ENCODE measurements around the gene RPTOR.

RPTOR gene

GRCh38 chr17:80906364-80907259 lies 362.0 kb downstream of the RPTOR start:
- TF ChIP-seq EZH2 (IDR thresholded peaks at IDR 0.05; ENCODE audit: borderline replicate concordance, low read depth, low read length, severe bottlenecking) (no peak), CTCF (IDR thresholded peaks at IDR 0.05; ENCODE audit: borderline replicate concordance, extremely low read depth, low read length, poor library complexity, severe bottlenecking) (no peak)
- H3K79me2 ChIP-seq (ENCODE audit: insufficient read depth, low read length): no peaks in the 10 kb centered on the region
- H3K27me3 ChIP-seq (ENCODE audit: insufficient read depth, low read length, poor library complexity): no peaks in the 10 kb centered on the region
- DNase-seq (no peak), ATAC-seq (ENCODE audit: insufficient read depth, low read depth) (no peak)
- no peaks in the 10 kb centered on the region for H3K9me3 ChIP-seq (ENCODE audit: insufficient read depth, low read length, severe bottlenecking)
- no peak overlapping the region for H3K4me2 ChIP-seq (ENCODE audit: insufficient read depth, low read length)
- no peaks in the 10 kb centered on the region for H3K4me1 ChIP-seq (ENCODE audit: insufficient read depth, low read length)
- peaks cover 77% of the 10 kb centered on the region for H3K36me3 ChIP-seq (ENCODE audit: insufficient read depth, low read length)
- H3K4me3 ChIP-seq (ENCODE audit: low read depth in 1 of 2, low read length in 2 of 2): no peak overlapping the region
- no peak overlapping the region for H3K27ac ChIP-seq (ENCODE audit: low read length)
- H3K9ac ChIP-seq (ENCODE audit: low read depth, low read length): no peak overlapping the region
- no peaks in the 10 kb centered on the region for H4K20me1 ChIP-seq (ENCODE audit: insufficient read depth, low read length)
- H2AFZ ChIP-seq (ENCODE audit: low read depth, low read length): no peak overlapping the region

- peaks cover under 1% of the 10 kb centered on the region for H3K9me3 ChIP-seq (ENCODE audit: insufficient read depth, low read length, severe bottlenecking)
- no peak overlapping the region for H3K4me2 ChIP-seq (ENCODE audit: insufficient read depth, low read length)
- no peak overlapping the region for H3K9ac ChIP-seq (ENCODE audit: low read depth, low read length)
- no peak for TF ChIP-seq EZH2 (IDR thresholded peaks at IDR 0.05; ENCODE audit: borderline replicate concordance, low read depth, low read length, severe bottlenecking)
- no peak for TF ChIP-seq CTCF (IDR thresholded peaks at IDR 0.05; ENCODE audit: borderline replicate concordance, extremely low read depth, low read length, poor library complexity, severe bottlenecking)
- no peak overlapping the region for H3K4me3 ChIP-seq (ENCODE audit: low read depth in 1 of 2, low read length in 2 of 2)
- H3K79me2 ChIP-seq (ENCODE audit: insufficient read depth, low read length): no peaks in the 10 kb centered on the region
- no peaks in the 10 kb centered on the region for H3K4me1 ChIP-seq (ENCODE audit: insufficient read depth, low read length)
- no peak overlapping the region for H3K27ac ChIP-seq (ENCODE audit: low read length)
- no peaks in the 10 kb centered on the region for H3K27me3 ChIP-seq (ENCODE audit: insufficient read depth, low read length, poor library complexity)
- DNase-seq (no peak), ATAC-seq (ENCODE audit: insufficient read depth, low read depth) (no peak)
- H2AFZ ChIP-seq (ENCODE audit: low read depth, low read length): no peak overlapping the region
- no peaks in the 10 kb centered on the region for H4K20me1 ChIP-seq (ENCODE audit: insufficient read depth, low read length)
- peaks cover 77% of the 10 kb centered on the region for H3K36me3 ChIP-seq (ENCODE audit: insufficient read depth, low read length)
Measured at GRCh38 chr17:80907281-80907680, 362.6 kb downstream of the RPTOR start.

DNA sequence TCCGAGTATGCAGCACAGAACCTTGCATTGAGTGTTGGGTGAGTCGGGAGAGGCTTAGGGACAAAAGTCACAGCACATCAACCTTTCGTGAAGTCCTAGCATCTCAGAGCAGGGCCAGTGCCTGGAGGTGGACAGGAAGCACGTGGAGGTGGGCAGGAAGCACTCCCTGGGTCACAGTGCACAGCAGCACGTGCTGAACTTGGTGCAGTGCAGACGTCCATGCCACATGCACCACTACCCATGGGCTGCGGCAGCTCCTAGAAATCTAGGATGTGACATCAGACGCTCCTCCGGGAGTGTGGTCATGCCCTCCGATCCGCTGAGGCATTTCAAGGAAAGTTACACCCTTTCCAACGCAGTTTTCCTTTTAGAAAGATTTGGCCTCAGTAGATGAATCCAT lies 363.6 kb downstream of the RPTOR start:
- no peak for DNase-seq
- Histone ChIP-seq H3K9me3 (ENCODE audit: insufficient read depth, low read length, severe bottlenecking) (peaks cover 9% of the 10 kb centered on the region), H3K27ac (ENCODE audit: low read length) (no peak overlapping the region), H2AFZ (ENCODE audit: low read depth, low read length) (no peak overlapping the region), H3K4me3 (ENCODE audit: low read depth in 1 of 2, low read length in 2 of 2) (no peak overlapping the region), H3K79me2 (ENCODE audit: insufficient read depth, low read length) (no peaks in the 10 kb centered on the region), H3K4me1 (ENCODE audit: insufficient read depth, low read length) (no peaks in the 10 kb centered on the region), H3K27me3 (ENCODE audit: insufficient read depth, low read length, poor library complexity) (no peaks in the 10 kb centered on the region), H3K36me3 (ENCODE audit: insufficient read depth, low read length) (peaks cover 77% of the 10 kb centered on the region), H3K9ac (ENCODE audit: low read depth, low read length) (no peak overlapping the region), H4K20me1 (ENCODE audit: insufficient read depth, low read length) (no peaks in the 10 kb centered on the region), H3K4me2 (ENCODE audit: insufficient read depth, low read length) (no peak overlapping the region)
- no peak for ATAC-seq (ENCODE audit: insufficient read depth, low read depth)
- TF ChIP-seq CTCF (IDR thresholded peaks at IDR 0.05; ENCODE audit: borderline replicate concordance, extremely low read depth, low read length, poor library complexity, severe bottlenecking) (no peak), EZH2 (IDR thresholded peaks at IDR 0.05; ENCODE audit: borderline replicate concordance, low read depth, low read length, severe bottlenecking) (no peak)
